NCI-H526 treated with DMSO at 0.1 percent for 48 hours (cell line): ENCODE results near the gene CYP27C1.
"Not testable (repeated sequence)": the region's sequence is repeated elsewhere in the genome, so short reads cannot be mapped to it uniquely, and the experiment has no call there.

Experiments used
- DNase-seq: peaks from one replicate; lab custom pipeline; 2025; lab: John Stamatoyannopoulos, UW

The CYP27C1 gene

GRCh38 chr2:127170452-127171197, 49.5 kb downstream of the CYP27C1 start:
- no peak for DNase-seq

GRCh38 chr2:127170021-127170420, 50.1 kb downstream of the CYP27C1 start:
- no peak for DNase-seq

- DNase-seq, result no peak
Measured at GRCh38 chr2:127169066-127169660, 50.9 kb downstream of the CYP27C1 start.

GRCh38 chr2:127166231-127166860, 53.8 kb downstream of the CYP27C1 start:
- no peak for DNase-seq

GRCh38 chr2:127165539-127165935, 54.6 kb downstream of the CYP27C1 start:
- DNase-seq, result no peak

GRCh38 chr2:127164761-127165538, 55.1 kb downstream of the CYP27C1 start:
- DNase-seq, result no peak

- no peak for DNase-seq
Measured at GRCh38 chr2:127163921-127164320, 56.2 kb downstream of the CYP27C1 start.

GRCh38 chr2:127163090-127163406, 57.1 kb downstream of the CYP27C1 start:
- DNase-seq, result not testable (repeated sequence)

- DNase-seq, result no peak
Measured at GRCh38 chr2:127162261-127163089, 57.6 kb downstream of the CYP27C1 start.

GRCh38 chr2:127161176-127162136, 58.6 kb downstream of the CYP27C1 start:
- DNase-seq, result no peak

GRCh38 chr2:127160676-127161075, 59.4 kb downstream of the CYP27C1 start:
- DNase-seq, result no peak

GRCh38 chr2:127159543-127159942, 60.6 kb downstream of the CYP27C1 start:
- no peak for DNase-seq

GRCh38 chr2:127158614-127159290, 61.3 kb downstream of the CYP27C1 start:
- DNase-seq, result no peak

GRCh38 chr2:127157651-127158485, 62.2 kb downstream of the CYP27C1 start:
- no peak for DNase-seq

- no peak for DNase-seq
Measured at GRCh38 chr2:127157114-127157513, 63.0 kb downstream of the CYP27C1 start.

- no peak for DNase-seq
Measured at GRCh38 chr2:127155947-127156346, 64.2 kb downstream of the CYP27C1 start.

- no peak for DNase-seq
Measured at GRCh38 chr2:127155028-127155581, 65.0 kb downstream of the CYP27C1 start.

GRCh38 chr2:127154396-127154795, 65.7 kb downstream of the CYP27C1 start:
- no peak for DNase-seq

GRCh38 chr2:127153691-127154158, 66.4 kb downstream of the CYP27C1 start:
- no peak for DNase-seq
